CMK (cell line): ENCODE data around the gene SCN1B.
"Not testable (repeated sequence)": the region's sequence is repeated elsewhere in the genome, so short reads cannot be mapped to it uniquely, and the experiment has no call there.

ENCODE experiments used
- DNase-seq: peaks from one replicate; pipeline ENCODE4 v3.0.0-alpha.2; 2010; ENCODE audit warnings: low read depth

SCN1B gene

GRCh38 chr19:35037716-35038622, 7.7 kb downstream of the SCN1B start:
- peak; percentile 27 for DNase-seq

GRCh38 chr19:35038623-35039512, 8.6 kb downstream of the SCN1B start:
- peak; percentile 45 for DNase-seq

GRCh38 chr19:35039881-35040825, 9.9 kb downstream of the SCN1B start:
- DNase-seq, result peak; percentile 36

- peak; percentile 92 for DNase-seq
These were observed 10.7 kb downstream of the SCN1B start for GRCh38 chr19:35040826-35041547.

GRCh38 chr19:35041548-35042055, 11.3 kb downstream of the SCN1B start, which contains the start of gene HPN:
Gene HPN, plus strand, starts transcription at chr19:35041721. Its CDS starts 786 bp downstream, at chr19:35042507.
- no peak for DNase-seq

GRCh38 chr19:35042056-35042730, 11.9 kb downstream of the SCN1B start:
- DNase-seq, result no peak

- DNase-seq, result no peak
These were observed 12.8 kb downstream of the SCN1B start for GRCh38 chr19:35042954-35043604.

GRCh38 chr19:35043906-35044305, 13.6 kb downstream of the SCN1B start:
- DNase-seq, result no peak

- peak; percentile 44 for DNase-seq
These were observed 14.2 kb downstream of the SCN1B start for GRCh38 chr19:35044317-35045117.

GRCh38 chr19:35045667-35046300, 15.5 kb downstream of the SCN1B start:
- peak; percentile 68 for DNase-seq

- no peak for DNase-seq
These were observed 16.2 kb downstream of the SCN1B start for GRCh38 chr19:35046461-35046860.

GRCh38 chr19:35048911-35049411, 18.7 kb downstream of the SCN1B start:
- no peak for DNase-seq

GRCh38 chr19:35049456-35049855, 19.2 kb downstream of the SCN1B start:
- DNase-seq, result no peak

GRCh38 chr19:35050662-35051061, 20.4 kb downstream of the SCN1B start:
- DNase-seq, result not testable (repeated sequence)

- not testable (repeated sequence) for DNase-seq
These were observed 21.0 kb downstream of the SCN1B start for GRCh38 chr19:35051268-35051667.

- DNase-seq, result no peak
These were observed 21.5 kb downstream of the SCN1B start for GRCh38 chr19:35051796-35052195.

- DNase-seq, result no peak
These were observed 22.4 kb downstream of the SCN1B start for GRCh38 chr19:35052599-35053190.
